NB4 (cell line): ENCODE measurements around the gene COG5.

Experiments used
- DNase-seq: peaks from one replicate; pipeline ENCODE4 v3.0.0; 2010; ENCODE audit warnings: low read depth
- H3K4me3 ChIP-seq: one replicate; pipeline ENCODE4 v1.5.1; 2011; ENCODE audit warnings: mild to moderate bottlenecking, low read depth, low read length, moderate library complexity
- MYC ChIP-seq: IDR thresholded peaks from 2 replicates; pipeline ENCODE4 v1.6.1; 2011; ENCODE audit warnings: low read depth, low read length
- POLR2A ChIP-seq: IDR thresholded peaks from 2 replicates; pipeline ENCODE4 v1.6.1; 2011; ENCODE audit warnings: mild to moderate bottlenecking; ENCODE audit not compliant: insufficient read length; ENCODE audit errors: extremely low read depth
- TF ChIP-seq, protein P1 (sequence below): IDR thresholded peaks from one replicate; pipeline ENCODE4 v1.5.1; 2012; ENCODE audit warnings: low read depth, low read length
- TF ChIP-seq, protein P2 (sequence below): IDR thresholded peaks from 2 replicates; pipeline ENCODE4 v1.6.1; 2011; ENCODE audit warnings: low read depth, low read length

Gene COG5

DNA sequence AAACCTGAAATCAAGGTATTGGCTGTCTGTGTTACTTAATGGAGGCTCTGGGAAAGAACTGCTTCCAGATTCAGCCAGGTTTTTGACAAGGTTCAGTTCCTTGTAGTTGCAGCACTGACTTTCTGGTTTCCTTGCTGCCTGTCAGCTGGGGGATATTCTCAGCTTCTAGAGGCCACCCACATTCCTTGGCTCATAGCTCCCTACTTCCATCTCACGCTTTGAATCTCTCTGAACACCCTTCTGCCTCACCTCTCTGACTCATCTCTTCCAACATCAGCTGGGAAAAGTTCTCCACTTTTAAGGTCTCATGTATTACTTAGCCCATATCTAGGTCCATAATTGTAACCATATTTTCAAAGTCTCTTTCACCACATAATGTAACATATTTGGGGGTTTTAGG, 116.7 kb downstream of the COG5 start:
- TF ChIP-seq MYC (no peak), POLR2A (no peak)
- TF ChIP-seq, protein P1, sequence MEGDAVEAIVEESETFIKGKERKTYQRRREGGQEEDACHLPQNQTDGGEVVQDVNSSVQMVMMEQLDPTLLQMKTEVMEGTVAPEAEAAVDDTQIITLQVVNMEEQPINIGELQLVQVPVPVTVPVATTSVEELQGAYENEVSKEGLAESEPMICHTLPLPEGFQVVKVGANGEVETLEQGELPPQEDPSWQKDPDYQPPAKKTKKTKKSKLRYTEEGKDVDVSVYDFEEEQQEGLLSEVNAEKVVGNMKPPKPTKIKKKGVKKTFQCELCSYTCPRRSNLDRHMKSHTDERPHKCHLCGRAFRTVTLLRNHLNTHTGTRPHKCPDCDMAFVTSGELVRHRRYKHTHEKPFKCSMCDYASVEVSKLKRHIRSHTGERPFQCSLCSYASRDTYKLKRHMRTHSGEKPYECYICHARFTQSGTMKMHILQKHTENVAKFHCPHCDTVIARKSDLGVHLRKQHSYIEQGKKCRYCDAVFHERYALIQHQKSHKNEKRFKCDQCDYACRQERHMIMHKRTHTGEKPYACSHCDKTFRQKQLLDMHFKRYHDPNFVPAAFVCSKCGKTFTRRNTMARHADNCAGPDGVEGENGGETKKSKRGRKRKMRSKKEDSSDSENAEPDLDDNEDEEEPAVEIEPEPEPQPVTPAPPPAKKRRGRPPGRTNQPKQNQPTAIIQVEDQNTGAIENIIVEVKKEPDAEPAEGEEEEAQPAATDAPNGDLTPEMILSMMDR, result no peak
- TF ChIP-seq, protein P2, sequence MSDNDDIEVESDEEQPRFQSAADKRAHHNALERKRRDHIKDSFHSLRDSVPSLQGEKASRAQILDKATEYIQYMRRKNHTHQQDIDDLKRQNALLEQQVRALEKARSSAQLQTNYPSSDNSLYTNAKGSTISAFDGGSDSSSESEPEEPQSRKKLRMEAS, result no peak
- no peak overlapping the region for H3K4me3 ChIP-seq
- DNase-seq, result no peak

DNA sequence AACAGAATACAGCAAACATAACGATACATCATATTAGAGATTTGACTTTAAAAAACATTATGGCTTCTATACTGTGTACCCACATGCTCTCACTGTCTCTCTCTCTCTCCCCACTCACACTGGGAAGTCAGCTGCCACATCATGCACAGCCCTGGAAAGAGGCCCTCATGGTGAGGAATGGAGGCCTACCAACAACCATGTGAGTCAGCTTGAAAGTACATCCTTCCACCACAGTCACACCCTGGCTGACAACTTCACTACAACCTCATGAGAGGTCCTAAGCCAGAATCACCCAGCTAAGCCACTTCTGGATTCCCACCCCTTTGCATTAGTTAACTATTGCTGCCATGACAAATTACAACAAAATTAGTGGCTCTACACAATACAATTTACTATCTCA, 117.2 kb downstream of the COG5 start:
- H3K4me3 ChIP-seq, result no peak overlapping the region
- DNase-seq, result no peak
- TF ChIP-seq, protein P1, result no peak
- TF ChIP-seq POLR2A (no peak), MYC (no peak)

DNA sequence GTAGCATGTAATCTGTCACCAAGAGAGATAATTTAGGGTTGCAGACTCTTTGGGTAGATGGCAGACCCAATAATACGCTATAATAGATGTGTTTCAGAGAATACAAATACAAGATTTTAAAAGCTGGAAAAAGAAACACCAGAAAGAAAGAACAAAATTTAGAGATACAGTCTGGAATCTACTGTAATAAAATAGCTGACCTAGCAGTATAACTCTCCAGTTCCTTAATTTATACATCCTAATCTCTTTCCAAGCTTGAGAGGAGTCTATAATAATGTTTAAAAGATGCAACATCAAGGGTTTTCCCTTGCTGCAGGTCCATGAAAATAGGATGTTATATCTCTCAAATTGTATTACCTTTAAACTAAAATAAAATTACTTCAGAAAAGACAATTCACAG, 121.0 kb downstream of the COG5 start:
- no peak for DNase-seq
- TF ChIP-seq MYC, result no peak
- TF ChIP-seq, protein P2, result no peak
- TF ChIP-seq POLR2A, result no peak
- TF ChIP-seq, protein P1, result no peak
- H3K4me3 ChIP-seq, result no peak overlapping the region

DNA sequence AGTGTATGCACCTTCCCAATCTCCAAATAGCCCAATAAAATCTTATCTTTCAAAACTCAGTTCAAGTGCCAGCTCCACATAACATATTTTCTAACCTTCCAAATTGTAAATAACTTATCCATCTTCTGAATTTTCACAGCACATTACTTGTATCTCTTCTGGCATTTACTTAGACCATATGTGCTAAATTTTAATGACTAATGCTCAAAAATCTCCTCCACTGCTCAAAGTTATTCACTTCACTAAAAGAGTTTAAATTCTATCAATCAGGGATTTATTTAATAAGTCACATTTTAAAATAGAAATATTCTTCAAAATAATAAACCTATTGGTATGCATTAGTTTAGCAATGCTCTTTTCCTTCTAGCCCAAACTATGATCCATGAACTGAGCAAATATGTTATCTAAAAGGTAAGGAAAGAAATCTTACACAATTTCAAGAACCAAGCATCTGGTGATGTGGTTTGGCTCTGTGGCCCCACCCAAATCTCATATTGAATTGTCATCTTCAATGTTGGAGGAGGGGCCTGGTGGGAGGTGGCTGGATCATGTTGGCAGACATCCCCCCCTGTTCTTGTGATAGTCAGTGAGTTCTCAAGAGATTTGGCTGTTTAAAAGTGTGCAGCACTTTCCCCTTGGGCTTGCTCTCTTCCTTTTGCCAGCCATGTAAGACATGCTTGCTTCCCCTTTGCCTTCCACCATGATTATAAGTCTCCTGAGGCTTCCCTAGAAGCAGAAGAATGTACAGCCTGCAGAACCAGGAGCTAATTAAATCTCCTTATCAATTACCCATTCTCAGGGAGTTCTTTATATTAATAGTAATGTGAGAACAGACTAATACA, 121.9 kb downstream of the COG5 start:
- H3K4me3 ChIP-seq, result no peak overlapping the region
- TF ChIP-seq POLR2A (no peak), MYC (no peak)
- TF ChIP-seq, protein P1, result no peak
- TF ChIP-seq, protein P2, result no peak
- DNase-seq, result peak; percentile 12

DNA sequence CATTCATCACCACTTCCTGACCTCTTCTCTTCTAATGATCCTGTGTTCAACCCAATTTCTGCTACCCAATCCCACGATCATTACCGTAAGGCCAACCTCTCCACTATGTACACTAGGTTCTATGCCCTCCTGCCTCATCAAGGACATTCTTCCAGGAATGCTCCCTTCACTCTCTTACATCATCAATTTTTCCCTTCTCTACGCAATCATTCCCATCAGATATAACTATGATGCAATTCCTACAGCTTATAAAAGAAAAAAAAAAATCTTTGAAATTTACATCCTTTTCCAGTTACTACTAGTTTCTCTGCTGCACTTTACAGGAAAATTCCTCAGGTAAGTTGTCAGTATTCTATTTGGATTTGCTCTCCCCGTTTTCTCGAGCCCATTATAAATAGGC, 124.7 kb downstream of the COG5 start:
- H3K4me3 ChIP-seq, result no peak overlapping the region
- no peak for DNase-seq
- TF ChIP-seq POLR2A (no peak), MYC (no peak)
- TF ChIP-seq, protein P2, result no peak
- TF ChIP-seq, protein P1, result no peak
